Measurements from ENCODE around the gene KRT6B. TPM values are rescaled to one million over a fixed set of nuclear protein-coding genes. Genes with fewer than 3 reads are reported as not detected.
A peak's percentile ranks its signal among the peaks of the same experiment; 100 is the strongest.
"Not testable (repeated sequence)": the region's sequence is repeated elsewhere in the genome, so short reads cannot be mapped to it uniquely, and the experiment has no call there.

The KRT6B gene
- total and polyA plus RNA-seq, 8 donors = not detected

DNA sequence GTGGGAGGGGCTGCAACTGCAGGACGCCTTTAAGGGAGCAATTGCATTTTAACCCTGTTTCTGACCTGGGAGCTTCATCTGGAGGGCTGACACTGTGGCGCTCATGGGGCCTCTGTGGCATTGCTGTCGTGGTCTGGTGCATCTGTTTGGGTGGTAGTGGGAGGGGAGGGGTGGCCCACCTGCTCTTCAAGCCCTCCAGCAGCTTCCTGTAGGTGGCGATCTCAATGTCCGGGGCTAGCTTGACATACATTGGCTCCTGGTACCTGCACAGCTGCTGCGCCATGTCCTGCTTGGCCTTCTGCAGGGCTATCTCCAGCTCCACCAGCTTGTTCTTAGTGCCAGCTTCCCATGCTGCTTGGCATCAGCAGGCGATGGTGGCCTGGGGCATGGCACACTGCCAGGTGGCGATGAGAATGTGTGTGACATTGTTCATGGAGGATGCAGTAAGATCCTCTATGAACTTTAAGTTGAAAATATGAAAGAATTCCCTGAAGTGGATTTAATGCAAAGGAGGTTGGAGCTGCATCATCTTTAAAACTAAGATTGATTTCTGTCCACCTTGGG, 38.1 kb downstream of the KRT6B start:
- ATAC-seq (no peak), DNase-seq (no peak)
- Histone ChIP-seq H3K4me1 (no peaks in the 10 kb centered on the region), H3K36me3 (no peaks in the 10 kb centered on the region), H3K27me3 (peaks cover 0 to 15% of the 10 kb centered on the region in 2 donors), H3K27ac (no peak overlapping the region), H3K4me3 (no peak overlapping the region), H3K9me3 (no peaks in the 10 kb centered on the region)
- TF ChIP-seq, protein P1, sequence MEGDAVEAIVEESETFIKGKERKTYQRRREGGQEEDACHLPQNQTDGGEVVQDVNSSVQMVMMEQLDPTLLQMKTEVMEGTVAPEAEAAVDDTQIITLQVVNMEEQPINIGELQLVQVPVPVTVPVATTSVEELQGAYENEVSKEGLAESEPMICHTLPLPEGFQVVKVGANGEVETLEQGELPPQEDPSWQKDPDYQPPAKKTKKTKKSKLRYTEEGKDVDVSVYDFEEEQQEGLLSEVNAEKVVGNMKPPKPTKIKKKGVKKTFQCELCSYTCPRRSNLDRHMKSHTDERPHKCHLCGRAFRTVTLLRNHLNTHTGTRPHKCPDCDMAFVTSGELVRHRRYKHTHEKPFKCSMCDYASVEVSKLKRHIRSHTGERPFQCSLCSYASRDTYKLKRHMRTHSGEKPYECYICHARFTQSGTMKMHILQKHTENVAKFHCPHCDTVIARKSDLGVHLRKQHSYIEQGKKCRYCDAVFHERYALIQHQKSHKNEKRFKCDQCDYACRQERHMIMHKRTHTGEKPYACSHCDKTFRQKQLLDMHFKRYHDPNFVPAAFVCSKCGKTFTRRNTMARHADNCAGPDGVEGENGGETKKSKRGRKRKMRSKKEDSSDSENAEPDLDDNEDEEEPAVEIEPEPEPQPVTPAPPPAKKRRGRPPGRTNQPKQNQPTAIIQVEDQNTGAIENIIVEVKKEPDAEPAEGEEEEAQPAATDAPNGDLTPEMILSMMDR (IDR thresholded peaks at IDR 0.05) = no peak
- intact Hi-C loops (cut with DNase I) = no loop called here

DNA sequence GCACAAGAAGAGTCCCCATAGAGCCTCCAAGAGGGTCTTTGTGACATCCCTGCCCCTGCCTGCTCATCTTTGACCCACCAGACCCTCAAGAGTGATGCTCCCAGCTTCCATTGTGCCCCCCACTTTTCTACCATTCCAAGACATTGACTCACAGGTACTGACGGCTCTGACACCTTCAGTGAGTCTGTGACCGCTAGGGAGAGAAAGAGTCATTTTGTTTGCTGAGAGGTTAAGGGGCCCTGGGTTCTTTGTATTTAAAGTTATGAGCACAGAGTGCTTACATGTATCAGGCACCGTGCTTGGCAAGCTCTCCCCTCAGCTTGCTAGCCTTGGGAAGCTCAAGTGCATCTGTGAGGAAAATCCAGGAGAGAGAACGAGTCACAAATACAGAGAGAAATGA, 38.7 kb downstream of the KRT6B start:
- DNase-seq = no peak
- Histone ChIP-seq H3K27me3 (peaks cover 0 to 15% of the 10 kb centered on the region in 2 donors), H3K27ac (no peak overlapping the region), H3K4me3 (no peak overlapping the region), H3K36me3 (no peaks in the 10 kb centered on the region), H3K4me1 (no peaks in the 10 kb centered on the region), H3K9me3 (no peaks in the 10 kb centered on the region)
- intact Hi-C loops (cut with DNase I) = no loop called here
- TF ChIP-seq, protein P1 (IDR thresholded peaks at IDR 0.05) = no peak
- ATAC-seq = no peak

DNA sequence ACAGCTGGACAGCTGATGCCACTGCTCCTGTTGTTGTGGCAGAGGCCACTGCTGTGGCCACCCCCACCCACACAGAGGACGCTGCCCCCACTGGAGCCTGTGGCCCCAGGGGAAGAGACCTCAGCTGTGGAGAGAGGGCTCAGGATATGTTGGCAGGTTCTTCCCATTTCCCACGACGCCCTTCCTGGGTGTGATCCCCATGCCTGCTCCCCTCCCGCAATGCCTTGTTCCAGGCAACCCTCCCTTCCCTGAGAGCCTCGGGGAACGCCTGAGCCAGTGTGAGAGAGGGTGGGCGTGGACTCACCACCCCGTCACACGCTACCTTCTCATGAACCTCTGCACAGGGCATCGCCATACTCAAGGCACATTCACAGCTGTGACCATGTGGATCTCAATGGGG, 40.1 kb downstream of the KRT6B start:
- Histone ChIP-seq H3K9me3 (no peaks in the 10 kb centered on the region), H3K4me3 (no peak overlapping the region), H3K36me3 (no peaks in the 10 kb centered on the region), H3K27ac (no peak overlapping the region), H3K27me3 (peaks cover 0 to 22% of the 10 kb centered on the region in 2 donors), H3K4me1 (no peaks in the 10 kb centered on the region)
- no peak for DNase-seq
- no peak for ATAC-seq
- intact Hi-C loops (cut with DNase I) = no loop called here
- TF ChIP-seq, protein P1 (IDR thresholded peaks at IDR 0.05) = no peak

DNA sequence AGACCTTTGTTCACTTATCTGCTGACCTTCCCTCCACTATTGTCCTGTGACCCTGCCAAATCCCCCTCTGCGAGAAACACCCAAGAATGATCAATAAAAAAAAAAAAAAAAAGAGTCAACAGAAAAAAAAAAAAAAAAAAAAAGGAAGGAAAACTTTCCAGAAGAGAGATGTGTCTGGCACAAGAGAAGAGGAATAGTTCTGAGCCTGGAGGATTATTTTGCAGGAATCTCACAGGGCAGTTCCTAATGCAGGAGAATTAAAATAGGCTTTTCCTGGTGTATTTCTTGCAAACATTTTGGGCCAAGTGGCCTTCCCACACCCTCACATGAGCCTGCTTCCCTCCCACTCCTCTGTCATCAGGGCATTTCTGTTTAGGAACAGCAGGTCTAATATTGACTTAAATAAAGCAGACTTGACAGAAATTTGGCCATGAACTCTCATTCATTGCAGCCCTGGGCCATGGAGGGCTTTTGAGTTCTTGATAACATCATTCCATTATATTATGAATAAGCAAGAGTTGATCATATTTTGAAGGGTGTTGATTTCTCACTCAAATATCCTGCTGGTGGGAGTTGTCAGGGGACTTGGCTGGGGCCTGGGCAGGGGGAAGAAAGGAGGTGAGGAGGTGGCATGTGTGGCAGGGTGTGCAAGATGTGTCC, 41.2 kb downstream of the KRT6B start:
- H3K36me3 ChIP-seq; intact Hi-C loops (cut with DNase I); DNase-seq; H3K4me1 ChIP-seq; H3K27ac ChIP-seq; H3K4me3 ChIP-seq; H3K9me3 ChIP-seq; ATAC-seq: not testable (repeated sequence)
- H3K27me3 ChIP-seq = peaks cover 0 to 31% of the 10 kb centered on the region in 2 donors

DNA sequence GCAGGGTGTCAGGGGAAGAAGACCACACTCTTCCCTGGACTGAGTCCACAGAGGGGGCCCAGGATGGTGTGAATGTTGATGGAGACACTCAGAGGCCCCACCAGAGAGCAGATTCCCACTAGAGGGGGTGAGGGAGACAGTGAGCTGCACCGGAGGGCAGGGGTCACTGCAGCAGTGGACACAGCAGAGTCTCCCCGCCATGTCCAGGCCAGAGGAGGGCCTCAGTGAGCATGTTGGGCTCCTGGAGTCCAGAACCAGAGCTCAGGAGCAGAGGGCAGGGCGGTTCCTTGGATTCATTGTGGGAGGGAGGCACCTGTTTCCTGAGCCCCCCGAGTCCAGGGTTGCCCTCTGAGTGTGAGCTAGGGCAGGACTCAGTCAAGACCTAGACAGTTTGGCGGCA, 44.0 kb downstream of the KRT6B start:
- Histone ChIP-seq H3K4me3 (no peak overlapping the region), H3K27me3 (peaks cover 0 to 23% of the 10 kb centered on the region in 2 donors), H3K4me1 (no peaks in the 10 kb centered on the region), H3K9me3 (no peaks in the 10 kb centered on the region), H3K36me3 (no peaks in the 10 kb centered on the region), H3K27ac (no peak overlapping the region)
- intact Hi-C loops (cut with DNase I) = no loop called here
- TF ChIP-seq, protein P1 (IDR thresholded peaks at IDR 0.05) = no peak
- ATAC-seq (no peak), DNase-seq (peak in 1 of 4 donors; percentile 66)
